Measurements from ENCODE around the gene CDH4. TPM values are rescaled to one million over a fixed set of nuclear protein-coding genes. Genes with fewer than 3 reads are reported as not detected.

The CDH4 gene
- total and polyA plus RNA-seq, 2 donors (not counting 3 experiments of a cell fraction or from before 2014, with no cell fraction given) = 0.17 to 0.51 TPM

- Histone ChIP-seq H4K20me1 (replicated peaks; ENCODE audit: control insufficient read depth, extremely low read depth, insufficient read depth, low read length) (no peaks in the 10 kb centered on the region), H3K9me1 (replicated peaks; ENCODE audit: control insufficient read depth, extremely low read depth, insufficient read depth, low read length) (no peaks in the 10 kb centered on the region), H3K9ac (replicated peaks; ENCODE audit: extremely low read depth, insufficient read depth, low read length) (no peak overlapping the region), H3K4me1 (ENCODE audit: control insufficient read depth, extremely low read depth, insufficient read depth, low read length) (no peaks in the 10 kb centered on the region), H3K4me3 (replicated peaks in 1 of 3; ENCODE audit: insufficient read depth in 1 of 3, low read depth in 1 of 3, low read length in 3 of 3) (no peak overlapping the region), H3K79me2 (ENCODE audit: control insufficient read depth, insufficient read depth, low read length) (no peaks in the 10 kb centered on the region), H3K36me3 (ENCODE audit: control insufficient read depth in 2 of 2, extremely low read depth in 1 of 2, insufficient read depth in 2 of 2, low read length in 2 of 2) (no peaks in the 10 kb centered on the region), H3K4me2 (ENCODE audit: insufficient read depth, low read length) (no peak overlapping the region), H2AFZ (ENCODE audit: low read depth, low read length) (no peak overlapping the region), H3K27ac (ENCODE audit: insufficient read depth, low read depth, low read length) (no peak overlapping the region), H3K9me3 (replicated peaks; ENCODE audit: control insufficient read depth, insufficient read depth, low read length) (no peaks in the 10 kb centered on the region), H3K27me3 (ENCODE audit: control insufficient read depth in 2 of 2, insufficient read depth in 2 of 2, low read length in 2 of 2) (no peaks in the 10 kb centered on the region)
- ChIA-PET CTCF (no interaction called here), POLR2A (no interaction called here)
- intact Hi-C loops (cut with micrococcal nuclease) = no loop called here
- FAIRE-seq = no peak
- TF ChIP-seq POLR2A (IDR thresholded peaks at IDR 0.05; ENCODE audit: low read depth, low read length) (no peak), MAX (IDR thresholded peaks at IDR 0.05; ENCODE audit: insufficient read depth, insufficient read length) (no peak), MYC (IDR thresholded peaks at IDR 0.05; ENCODE audit: low read depth, low read length) (no peak), EZH2 (IDR thresholded peaks at IDR 0.05; ENCODE audit: borderline replicate concordance, low read depth, low read length, severe bottlenecking) (no peak), GATA2 (IDR thresholded peaks at IDR 0.05; ENCODE audit: insufficient read depth, insufficient read length, low read depth, low read length) (no peak), JUN (IDR thresholded peaks at IDR 0.05; ENCODE audit: borderline replicate concordance, insufficient read depth, insufficient read length, low read depth) (no peak), FOS (IDR thresholded peaks at IDR 0.05; ENCODE audit: borderline replicate concordance, insufficient read depth, low read length) (no peak), CTCF (IDR thresholded peaks at IDR 0.05; ENCODE audit: extremely low read depth in 1 of 2, insufficient read depth in 1 of 2, low read depth in 1 of 2, low read length in 2 of 2) (no peak), POLR2AphosphoS5 (IDR thresholded peaks at IDR 0.05; ENCODE audit: insufficient read depth, low read depth, low read length) (no peak)
- no peak for DNase-seq (ENCODE audit: low read depth, low spot score)
- no TSS peak for BruUV-seq (replicated peaks)
- dilution Hi-C loops (cut with MboI; ENCODE audit: extremely low pct_ligation_motif_present, low sequenced_read_pairs) = no loop called here
These were observed 312.6 kb downstream of the CDH4 start for GRCh38 chr20:61564628-61565027.

Data from endothelial cell of umbilical vein (primary cell).